HG03060 (cell line): ENCODE measurements around the gene DDRGK1.
"Not testable (repeated sequence)": the region's sequence is repeated elsewhere in the genome, so short reads cannot be mapped to it uniquely, and the experiment has no call there.

Experiments
- ATAC-seq: cut with Tn5 transposase; IDR thresholded peaks from one replicate; pipeline ENCODE4 v1.9.1; 2021; ENCODE audit warnings: low read depth, moderate number of reproducible peaks; ENCODE audit not compliant: unreplicated experiment

DDRGK1 gene

DNA sequence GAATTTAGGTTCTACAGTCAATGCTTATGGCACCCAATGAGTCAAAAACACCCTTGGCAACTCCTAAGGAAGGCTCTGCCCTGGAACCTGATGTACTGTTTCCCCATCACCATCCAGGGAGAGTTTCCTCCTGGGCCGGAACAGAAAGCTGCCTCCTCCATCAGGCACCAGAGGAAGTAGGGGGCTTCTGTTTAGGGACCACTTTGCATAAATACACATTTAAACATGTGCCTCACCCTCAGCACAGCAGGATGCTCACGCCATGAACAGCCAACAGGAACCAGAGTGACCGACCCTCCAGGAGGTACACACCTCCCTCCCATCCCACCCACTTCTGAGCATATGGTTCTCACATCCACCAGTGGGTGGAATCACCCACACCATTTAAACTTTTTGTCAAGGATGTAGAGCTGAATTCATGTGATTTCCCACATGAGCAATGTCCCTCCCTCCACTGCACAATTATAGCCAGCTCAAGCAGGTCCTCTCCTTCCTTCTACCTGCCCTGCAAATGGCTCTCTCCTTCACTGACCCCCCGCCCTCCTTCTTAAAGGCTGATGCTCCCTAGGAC lies 14.8 kb downstream of the DDRGK1 start:
- no peak for ATAC-seq

DNA sequence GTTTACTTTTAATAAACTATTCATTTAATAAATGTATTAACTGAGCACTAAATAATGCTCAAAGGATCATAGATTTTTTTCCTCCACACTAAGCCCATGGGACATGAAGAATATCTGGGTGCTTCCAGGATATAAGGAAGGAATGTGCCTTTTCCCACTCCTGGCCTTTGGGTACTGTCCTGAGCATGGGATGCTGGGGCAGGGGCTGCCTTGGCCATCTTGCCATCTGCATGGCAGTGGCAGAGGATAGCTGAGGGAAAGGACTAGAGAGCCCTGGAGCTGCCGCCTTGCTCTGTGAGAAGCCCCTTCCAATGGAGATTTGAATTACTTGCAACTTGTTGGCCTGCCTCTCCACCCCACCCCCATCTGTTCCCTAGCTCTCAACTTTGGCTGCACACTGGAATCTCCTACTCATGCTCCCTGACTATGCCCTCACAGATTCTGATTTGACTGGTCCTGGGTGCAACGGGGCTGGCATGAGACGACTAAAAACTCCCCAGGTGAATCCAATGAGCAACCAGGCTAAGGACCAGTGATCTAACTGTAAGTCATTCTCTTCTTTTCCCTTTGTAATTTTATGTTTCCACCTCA lies 15.6 kb downstream of the DDRGK1 start:
- no peak for ATAC-seq

DNA sequence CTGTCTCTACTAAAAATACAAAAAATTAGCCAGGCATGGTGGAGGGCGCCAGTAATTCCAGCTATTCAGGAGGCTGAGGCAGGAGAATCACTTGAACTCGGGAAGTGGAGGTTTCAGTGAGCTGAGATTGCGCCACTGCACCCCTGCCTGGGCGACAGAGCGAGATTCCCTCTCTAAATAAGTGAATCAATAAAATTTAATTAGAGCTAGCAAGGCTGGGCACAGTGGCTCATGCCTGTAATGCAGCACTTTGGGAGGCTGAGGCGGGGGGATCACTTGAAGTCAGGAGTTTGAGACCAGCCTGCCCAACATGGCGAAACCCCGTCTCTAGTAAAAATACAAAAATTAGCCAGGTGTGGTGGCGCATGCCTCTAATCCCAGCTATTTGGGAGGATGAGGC lies 16.6 kb downstream of the DDRGK1 start:
- ATAC-seq: not testable (repeated sequence)

DNA sequence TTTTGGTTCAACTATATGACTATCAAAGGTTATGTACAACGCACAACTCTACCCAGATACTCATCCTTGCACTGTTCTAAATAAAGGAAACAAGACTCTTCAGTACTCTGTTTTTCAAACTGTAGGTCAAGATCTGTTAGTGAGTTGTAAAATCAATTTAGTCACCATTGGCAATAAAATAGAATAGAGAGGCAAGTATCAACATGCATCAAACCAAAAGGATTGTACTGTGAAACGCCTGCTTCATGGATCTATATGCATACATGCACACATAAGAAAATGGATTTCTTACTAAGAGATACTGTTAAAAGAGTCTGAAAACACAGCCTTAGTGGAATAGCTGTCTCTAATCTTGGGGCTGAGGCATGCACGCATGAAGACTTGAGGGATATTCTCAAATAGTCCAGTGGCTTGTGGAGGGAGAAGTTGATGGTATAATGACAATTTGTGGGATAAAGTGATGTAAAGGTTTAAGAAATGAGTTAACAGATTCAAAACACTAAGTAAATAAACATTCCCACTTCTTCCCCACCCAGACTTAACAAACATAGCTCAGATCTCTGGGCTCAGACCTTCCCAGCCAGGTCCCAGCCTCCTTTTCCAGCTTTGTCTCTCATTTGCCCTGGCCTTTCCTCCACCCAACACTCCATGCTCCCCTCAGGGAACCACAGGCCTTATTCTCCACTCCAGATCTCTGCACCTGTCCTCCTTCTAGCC lies 20.4 kb downstream of the DDRGK1 start:
- ATAC-seq: no peak

DNA sequence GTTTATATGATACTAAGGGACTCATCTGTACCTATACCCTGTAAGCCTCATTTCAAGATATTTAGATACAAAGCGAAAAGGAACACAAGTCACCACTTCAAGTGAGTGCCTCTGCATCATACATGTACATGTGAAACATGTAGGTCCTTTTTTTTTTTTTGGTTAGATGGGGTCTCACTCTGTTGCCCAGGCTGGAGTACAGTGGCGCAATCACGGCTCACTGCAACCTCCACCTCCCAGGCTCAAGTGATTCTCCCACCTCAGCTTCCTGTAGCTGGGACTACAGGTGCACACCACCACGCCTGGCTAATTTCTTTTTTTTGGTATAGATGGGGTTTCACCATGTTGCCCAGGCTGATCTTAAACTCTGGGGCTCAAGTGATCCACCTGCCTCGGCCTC lies 22.1 kb downstream of the DDRGK1 start:
- ATAC-seq: not testable (repeated sequence)

DNA sequence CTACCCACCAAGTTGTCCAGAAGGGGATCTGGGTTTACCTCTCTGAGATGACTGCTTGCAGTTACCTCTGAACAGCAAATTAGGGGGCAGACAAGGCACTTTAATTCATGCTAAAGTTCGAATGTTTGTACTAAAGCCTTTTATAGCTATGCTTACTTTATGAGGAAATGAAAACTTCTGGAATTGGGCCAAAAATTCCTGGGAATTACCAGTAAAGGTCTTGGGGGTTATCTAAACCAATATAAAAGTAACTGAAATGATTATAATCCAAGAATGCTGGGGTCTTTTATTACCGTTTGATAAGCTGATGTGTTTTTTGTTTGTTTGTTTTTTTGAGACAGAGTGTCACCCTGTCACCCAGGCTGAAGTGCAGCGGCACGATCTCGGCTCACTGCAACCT lies 23.2 kb downstream of the DDRGK1 start:
- no peak for ATAC-seq

DNA sequence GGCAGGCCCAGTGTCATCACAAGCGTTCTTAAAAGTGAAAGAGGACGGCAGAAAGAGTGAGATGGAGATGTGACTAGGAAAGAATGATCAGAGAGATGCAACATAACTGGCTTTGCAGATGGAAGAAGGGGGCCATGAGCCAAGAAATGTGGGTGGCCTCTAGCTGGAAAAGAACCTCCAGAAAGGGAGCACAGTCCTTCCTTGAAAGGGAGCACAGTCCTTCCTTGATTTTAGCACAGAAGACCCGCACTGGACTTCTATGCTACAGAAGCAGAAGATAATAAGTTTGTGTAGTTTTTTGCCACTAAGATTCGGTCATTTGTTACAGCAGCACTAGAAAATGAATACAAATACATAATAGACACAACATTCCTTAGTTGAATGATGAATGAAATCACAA lies 24.2 kb downstream of the DDRGK1 start:
- ATAC-seq: no peak

DNA sequence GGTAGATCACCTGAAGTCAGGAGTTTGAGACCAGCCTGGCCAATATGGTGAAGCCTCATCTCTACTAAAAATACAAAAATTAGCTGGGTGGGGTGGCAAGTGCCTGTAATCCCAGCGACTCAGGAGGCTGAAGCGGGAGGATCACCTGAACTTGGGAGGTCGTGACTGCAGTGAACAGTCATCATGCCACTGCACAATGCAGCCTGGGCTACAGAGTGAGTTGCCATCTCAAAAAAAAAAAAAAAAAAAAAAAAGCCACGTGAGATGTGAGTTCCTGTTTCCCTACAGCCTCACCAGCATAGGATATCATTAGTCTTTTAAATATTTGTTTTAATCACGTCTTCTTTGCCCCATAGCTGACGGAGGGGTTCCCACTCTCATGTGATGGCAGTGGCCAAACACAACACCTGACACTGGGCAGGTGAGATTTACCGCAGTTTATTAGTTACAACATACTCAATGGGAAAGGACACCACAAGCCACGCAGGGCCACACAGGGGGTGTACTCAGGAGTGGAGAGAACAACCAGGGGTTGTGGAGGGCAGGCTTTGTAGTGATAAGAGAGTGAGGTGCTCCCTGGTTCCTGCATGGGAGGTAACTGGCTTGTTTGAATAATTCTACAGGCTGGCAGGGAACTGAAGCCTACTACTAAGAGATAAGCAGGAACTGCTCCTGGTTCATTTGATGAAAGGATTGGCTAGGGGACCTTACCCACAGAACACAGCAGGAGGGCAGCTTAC lies 26.6 kb downstream of the DDRGK1 start:
- no peak for ATAC-seq

DNA sequence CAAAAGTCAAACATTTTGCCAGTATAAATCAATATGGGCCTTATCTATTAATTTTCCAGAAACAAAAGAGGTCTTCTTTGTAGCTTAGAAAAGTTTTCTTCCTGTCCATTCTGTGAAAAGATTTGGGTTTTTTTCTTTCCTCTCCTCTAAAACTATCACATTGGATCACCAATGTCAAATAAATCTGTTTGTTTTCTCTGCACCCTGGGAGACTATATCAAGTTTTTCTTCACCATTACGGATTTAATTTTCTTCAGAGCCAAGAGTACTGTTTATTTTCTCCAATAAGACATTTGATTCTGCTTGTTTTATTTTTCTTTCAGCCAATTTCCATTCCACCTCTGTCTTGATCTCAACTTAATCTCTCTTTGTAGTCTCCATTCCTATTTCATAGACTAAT lies 29.2 kb downstream of the DDRGK1 start:
- no peak for ATAC-seq

DNA sequence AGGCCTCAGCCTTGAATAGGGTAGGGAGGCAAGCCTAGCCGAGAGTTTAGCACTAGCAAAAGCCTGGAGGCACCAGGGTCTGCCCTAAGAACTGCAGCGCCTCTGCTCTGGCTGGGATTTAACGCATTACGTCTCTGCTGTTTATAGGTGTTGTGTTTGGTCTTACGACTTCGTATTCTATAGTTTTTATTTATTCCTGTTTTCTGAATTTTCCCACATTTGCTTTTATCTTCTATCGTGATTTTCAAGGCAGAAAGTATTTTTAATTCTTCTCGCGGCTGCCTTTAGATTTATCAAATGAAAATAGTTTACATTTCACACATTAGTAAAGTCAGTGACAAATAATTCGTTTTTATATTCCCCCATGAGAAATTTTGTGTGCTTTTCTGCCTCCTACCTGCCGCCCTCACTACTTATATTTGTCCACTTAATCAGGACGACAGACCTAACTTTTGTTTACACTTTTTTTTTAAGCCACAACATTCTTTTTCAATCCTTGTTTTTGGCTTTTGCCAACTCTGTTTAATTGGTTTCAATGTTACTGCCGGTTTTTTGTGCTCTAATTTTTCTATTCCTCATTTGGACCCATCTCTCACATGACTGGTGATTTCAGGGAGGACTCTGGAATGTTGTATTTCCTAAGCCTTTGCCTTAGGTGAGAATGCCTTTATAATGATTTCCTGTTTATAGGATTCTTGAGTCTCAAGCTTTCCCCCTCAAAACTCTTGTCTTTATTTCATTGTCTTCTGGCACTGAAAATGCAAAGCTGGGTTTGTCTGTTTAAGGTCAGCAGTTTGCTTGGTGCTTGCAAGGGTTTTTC lies 29.8 kb downstream of the DDRGK1 start:
- ATAC-seq: no peak

DNA sequence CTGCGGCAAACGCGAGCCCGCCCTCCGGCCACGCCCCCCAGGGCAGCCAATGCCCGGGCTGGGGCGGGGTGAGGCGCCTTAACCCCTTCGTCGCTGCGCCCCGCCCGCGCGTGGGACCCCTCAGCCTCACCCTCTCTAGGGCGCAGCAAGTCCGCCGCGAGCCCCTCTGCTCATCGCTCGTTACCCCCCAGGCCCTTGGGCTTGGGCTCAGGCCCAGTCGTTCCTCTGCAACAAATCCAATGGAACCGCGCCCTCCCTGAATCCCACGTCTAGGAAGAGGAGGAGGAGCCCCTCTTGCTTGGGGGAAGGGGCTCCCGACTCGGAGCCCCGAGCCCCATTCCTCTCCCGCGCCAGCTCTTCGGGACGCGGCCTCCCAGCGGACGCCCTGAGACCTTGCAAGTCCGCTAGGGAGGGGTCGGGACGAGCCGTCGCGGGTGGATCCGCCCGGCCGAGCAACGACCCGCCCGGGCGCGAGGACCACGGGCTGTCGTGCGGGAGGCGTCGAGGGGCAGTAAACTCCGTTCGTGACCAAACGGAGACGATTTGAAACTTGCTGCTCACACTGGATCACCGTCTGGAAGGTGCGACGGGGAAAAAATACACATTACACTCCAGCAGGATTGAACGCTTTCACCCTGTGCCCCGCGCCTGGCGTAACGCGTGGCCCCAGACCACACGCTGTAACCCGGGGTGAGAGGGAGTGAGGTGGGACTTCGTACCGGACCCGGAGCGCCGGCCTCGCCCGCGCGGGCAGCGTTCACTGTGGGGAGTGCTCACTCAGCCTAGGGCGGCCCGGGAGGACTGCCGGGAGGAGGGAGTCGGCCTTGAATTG lies 30.7 kb downstream of the DDRGK1 start:
- no peak for ATAC-seq

DNA sequence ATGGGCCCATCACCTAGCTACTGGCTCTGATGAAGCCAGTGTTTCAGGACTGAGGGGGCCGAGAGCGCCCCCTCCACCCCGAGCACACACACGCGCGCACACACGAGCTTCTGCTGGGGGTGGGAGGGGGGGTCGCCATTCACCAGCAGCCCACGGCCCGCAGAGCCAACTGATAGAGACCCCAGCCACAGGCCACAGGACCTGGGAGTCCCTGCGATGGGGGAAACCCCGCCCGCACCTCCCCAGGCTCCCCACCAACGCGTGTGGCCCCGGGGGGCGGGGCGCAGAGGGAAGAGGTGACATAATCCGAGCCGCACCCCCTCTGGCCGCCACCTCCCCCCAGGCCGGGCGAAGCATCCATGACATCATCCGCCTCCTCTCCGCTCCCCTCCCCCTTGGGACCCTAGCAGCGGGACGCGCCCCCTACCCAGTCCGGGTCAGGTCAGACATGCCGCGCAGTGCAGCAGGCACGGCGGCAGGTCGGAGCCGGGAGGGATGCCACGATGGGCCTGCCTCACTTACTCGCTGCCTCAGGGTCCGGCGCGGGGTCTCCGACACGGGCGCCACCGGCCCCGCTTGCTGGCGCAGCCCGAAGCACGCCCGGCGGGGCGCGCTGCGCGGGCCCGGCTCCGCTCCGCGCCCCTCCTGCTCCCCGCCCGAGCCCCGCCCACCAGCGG lies 31.4 kb downstream of the DDRGK1 start, which contains the start of gene LZTS3:
Gene LZTS3, minus strand, starts transcription at position 617 of the 677 bp plus-strand sequence. CDS start 6,386 bp downstream, outside the sequence.
- no peak for ATAC-seq

DNA sequence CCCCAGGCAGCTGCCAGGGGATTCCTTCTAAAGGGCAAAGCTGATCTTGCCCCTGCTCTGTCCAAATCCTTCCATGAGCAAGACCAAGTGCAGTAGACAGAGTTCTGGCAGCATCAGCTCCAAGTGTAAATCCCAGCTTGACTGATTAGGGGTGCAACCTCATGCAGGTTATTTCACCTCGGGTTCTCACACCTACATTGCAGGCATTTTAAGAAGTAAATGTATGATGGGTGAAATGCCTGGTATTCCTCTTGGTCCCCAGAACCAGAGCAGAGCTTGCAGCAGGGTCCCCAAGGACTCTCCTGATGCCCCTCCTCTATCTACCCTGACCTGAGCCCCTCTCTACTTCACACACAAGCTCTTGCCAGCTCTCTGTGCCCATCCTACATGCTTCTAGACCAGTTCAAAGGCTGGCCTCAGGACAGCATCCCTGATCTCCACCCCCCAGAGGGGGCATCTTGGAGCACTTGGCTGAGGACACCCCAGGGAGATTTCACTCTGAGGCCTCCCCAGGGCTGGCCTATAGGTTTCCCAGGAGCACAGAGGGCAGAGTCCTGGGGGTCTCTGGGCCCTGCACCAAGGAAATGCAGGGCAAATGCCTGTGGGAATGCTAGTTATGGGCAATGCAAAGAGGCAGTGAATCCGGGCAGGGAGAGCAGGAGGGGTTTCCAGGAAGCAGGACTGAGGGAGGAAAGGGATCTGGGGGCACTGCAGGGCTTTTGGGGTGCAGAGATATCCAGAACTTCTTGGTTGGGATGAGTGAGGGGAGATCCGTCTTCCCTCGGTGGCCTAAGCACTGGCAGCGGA lies 32.2 kb downstream of the DDRGK1 start:
- no peak for ATAC-seq

DNA sequence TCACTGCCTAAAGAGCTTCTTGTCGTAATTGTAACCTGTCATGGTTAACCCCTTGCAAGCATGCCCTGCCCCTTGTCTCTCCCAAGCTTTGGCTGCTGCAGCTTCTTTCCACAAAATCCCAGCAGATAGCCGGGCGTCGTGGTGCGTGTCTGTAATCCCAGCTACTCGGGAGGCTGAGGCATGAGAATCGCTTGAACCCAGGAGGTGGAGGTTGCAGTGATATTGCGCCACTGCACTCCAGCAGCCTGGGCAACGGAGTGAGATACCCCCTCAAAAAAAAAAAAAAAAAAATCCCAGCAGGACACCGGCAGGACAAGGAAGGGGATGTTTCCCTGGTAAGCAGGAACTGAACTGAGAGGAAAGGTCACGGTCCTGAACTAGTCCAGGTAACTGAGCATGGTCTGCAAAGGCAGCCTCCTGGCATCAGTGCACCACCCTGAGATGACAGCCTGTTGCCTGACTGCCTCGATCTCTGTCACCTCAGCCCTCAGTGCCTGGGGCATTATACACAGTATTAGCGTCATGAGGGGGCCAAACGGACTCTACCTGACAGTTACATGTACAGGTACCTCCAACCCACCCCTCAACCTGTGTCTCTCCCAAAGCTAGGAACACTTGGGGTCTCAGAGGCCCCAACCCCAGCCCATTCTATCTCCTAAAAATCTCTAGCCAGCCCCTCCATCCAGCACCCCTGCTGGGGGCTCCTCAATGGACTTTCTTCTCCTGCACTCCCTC lies 32.9 kb downstream of the DDRGK1 start:
- ATAC-seq: no peak

DNA sequence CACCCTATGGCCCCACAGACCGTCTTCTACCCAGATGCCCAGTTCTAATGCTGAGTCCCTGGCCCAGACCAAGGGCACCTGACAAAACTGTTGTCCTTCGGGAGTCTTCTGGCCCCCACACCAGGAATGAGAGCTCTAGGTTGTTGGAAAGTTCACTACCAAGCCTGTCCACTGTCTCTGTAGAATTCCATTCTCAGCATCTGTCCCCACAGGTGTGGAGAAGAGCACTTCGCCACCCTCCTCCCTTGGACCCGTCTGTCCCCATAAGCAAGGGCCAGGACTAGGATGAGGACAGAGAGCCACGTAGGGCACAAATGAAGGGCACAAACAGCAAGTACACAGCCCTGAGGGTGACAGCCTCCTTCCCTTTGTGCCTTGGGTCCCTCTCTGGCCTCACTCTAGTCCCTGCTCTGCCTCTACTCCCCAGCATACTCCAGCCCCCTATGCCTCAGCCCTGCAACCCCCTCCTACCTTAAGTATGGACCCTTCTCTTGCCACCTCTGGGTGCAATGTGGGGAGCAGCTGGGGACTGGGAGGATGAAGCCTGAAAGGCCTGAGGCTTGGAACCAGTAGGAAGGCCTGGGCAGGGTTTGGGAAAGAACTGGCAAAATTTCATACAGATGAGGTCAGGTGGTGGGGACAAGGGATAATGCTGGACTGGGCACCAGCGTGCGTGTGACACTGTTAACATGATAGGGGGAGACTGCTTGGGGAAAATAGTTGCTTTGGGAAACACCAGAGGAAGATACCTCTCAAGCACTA lies 35.5 kb downstream of the DDRGK1 start:
- no peak for ATAC-seq

DNA sequence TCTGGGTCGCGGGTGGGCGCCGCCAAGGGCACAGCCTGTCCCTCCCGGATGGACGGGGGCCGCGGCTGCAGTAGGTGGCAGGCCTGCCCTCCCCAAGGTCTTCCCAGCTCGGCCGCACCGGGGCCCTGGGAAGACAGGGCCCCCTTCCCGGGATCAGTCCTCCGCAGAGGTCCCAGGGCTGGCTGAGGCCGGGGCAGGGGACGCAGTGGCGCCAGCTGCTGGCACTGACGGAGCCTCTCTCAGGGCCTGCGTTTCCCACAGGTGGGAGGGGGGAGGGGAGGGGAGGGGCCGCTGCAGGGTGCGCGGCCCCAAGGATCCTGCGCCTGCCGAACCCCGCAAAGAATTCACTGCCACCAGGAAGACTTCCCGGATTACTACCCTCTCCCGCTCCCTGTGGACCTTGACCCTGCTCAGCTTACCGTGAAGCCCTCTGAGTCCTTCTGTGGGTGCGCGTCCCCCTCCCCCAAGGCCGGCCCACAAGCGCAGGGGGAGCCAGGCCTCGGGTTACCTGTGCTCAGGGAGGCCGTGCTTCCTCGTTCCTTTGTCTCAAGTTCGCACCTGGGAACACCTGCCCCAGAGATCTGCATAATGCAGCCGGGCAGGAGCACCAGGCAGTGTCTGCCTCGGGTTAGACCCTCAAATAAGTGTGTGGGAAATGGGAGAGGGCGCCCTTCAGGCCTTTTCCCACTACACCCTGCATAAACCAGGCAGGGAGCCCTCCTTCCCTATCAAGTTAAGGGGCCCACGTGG lies 36.2 kb downstream of the DDRGK1 start:
- ATAC-seq: no peak
